ENCODE results near the gene PLGLB2.
"Not testable (repeated sequence)": the region's sequence is repeated elsewhere in the genome, so short reads cannot be mapped to it uniquely, and the experiment has no call there.

PLGLB2 gene

DNA sequence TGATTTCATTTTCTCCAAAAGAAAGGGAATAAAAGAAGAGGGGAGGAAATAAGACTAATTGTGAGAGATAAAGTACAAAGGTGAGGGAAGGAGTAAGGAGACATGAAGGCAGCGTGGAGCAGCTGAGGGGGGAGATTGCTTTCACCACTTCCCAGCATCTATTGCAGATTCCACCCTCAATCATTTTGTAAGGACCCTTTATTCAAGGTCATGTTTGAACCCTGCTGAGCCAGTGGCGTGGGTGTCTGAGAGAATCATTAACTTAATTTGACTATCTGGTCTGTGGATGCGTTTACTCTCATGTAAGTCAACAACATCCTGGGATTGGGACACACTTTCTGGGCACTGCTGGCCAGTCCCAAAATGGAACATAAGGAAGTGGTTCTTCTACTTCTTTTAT, at the start of gene PLGLB2:
TSS of gene PLGLB2 (plus strand) at position 297 of the 400 bp plus-strand sequence. CDS start at position 364, 67 bp downstream.
- H3K27me3 Mint-ChIP-seq; H3K4me1 Mint-ChIP-seq (ENCODE audit: low read depth); H3K4me3 Mint-ChIP-seq; H3K36me3 Mint-ChIP-seq (ENCODE audit: low read depth); H3K27ac Mint-ChIP-seq; H3K9me3 Mint-ChIP-seq: not testable (repeated sequence)

DNA sequence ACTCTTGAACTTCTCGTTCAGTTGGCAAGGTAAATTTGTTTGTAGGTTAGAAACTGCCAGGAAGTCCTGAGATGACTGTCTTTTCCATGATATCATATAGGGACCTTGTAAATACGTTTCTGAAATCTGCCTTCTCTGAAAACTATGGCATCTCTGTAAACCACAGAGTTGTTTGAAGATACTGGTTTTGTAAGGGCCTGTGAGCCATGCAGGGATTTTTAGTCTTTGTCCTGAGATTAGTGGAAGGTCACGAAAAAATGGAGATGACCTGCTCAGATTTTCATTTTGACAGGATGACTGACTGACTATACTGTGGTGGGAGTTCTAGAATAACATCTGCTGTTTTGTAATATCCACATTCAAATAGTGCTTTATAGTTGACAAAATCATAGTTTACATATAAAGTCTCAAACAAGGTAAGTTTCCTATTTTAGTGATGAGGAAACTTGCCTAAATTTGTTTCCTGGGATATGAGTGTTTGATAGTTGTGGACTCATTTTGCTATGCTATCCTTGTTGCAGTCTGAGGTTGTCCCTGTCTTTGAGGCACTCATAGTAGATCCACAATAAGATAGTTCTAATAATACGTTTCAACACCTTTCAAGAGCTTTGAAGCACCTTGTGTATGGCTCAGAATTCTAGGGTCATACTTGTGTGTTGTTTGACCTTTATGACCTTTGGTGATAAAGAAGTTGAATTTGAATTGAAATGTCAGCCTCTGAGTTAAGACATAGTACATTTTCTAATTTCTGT, 43.1 kb upstream of the PLGLB2 start:
- H3K36me3 Mint-ChIP-seq (ENCODE audit: low read depth); H3K27me3 Mint-ChIP-seq; H3K4me1 Mint-ChIP-seq (ENCODE audit: low read depth); H3K9me3 Mint-ChIP-seq: not testable (repeated sequence)
- H3K27ac Mint-ChIP-seq, result peak overlapping the region; percentile 87
- H3K4me3 Mint-ChIP-seq, result peak overlapping the region; percentile 46

DNA sequence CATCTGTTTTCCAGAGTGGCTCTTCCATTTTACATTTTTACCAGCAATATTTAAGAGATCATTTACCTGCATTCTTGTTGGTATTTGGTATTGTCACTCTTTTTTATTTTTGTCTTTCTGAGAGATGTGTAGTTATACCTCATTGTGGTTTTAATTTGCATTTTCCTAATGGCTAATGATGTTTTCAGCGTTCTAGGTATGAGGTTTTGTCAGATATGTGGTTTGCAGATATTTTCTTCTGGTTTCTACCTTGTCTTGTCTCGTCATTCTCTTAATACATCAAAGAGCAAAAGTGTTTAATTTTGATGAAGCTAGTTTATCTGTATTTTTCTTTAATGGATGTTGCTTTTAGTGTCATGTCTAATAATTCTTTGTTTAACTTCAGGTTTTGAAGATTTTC, 39.5 kb upstream of the PLGLB2 start:
- H3K36me3 Mint-ChIP-seq (ENCODE audit: low read depth); H3K4me3 Mint-ChIP-seq; H3K27me3 Mint-ChIP-seq; H3K9me3 Mint-ChIP-seq; H3K27ac Mint-ChIP-seq; H3K4me1 Mint-ChIP-seq (ENCODE audit: low read depth): not testable (repeated sequence)

DNA sequence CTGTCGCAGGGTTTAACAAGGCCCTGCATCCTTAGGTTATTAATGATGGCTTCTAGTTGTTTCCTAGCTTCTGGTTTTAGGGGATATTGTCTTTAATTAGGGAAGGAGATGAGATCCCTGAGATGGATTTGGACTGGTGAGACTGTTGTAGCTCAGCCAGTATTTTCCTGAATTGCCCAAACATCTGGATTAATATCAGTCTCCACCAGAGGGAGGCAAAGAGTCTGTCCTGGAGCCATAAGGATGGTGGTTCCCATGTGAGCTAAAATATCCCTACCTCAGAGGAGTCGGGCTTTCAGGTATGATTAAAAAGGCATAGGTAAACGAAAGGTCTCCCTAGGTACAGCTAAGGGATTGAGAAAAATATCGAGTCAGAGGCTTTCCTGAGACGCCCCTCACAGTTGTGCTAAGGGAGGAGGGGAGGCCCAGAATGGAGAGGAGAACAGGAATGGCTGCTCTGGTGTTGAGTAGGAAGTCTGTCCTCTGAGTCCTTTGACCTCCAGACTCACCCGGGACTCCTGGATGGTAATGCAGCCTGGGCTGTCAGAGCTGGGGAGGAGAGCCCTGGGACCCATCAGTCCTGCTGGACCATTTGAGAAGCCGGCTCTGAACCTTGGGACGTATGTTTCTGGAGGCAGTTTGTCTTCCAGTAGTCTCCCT, 19.8 kb upstream of the PLGLB2 start:
- H3K9me3 Mint-ChIP-seq; H3K4me3 Mint-ChIP-seq; H3K4me1 Mint-ChIP-seq (ENCODE audit: low read depth); H3K27me3 Mint-ChIP-seq; H3K36me3 Mint-ChIP-seq (ENCODE audit: low read depth); H3K27ac Mint-ChIP-seq: not testable (repeated sequence)

DNA sequence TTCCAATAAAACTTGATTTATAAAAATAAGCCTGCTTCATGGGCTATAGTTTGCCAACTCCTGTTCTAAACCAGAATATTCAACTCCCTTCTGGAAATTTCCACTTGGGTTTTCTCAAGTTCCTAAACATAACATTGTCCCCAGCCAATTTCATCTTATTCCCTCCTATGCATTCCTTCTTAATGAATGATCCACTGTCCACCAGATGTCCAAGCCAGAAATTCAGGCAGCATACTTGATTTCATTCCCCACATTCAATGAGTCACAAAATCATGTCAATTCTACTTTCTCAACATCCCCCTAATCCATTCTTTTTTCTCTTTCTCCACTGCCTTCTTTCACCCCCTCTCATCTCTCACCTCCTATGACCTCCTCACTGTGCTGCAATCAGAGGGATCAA, 7.0 kb upstream of the PLGLB2 start:
- H3K4me3 Mint-ChIP-seq; H3K27ac Mint-ChIP-seq; H3K9me3 Mint-ChIP-seq; H3K27me3 Mint-ChIP-seq; H3K36me3 Mint-ChIP-seq (ENCODE audit: low read depth); H3K4me1 Mint-ChIP-seq (ENCODE audit: low read depth): not testable (repeated sequence)

DNA sequence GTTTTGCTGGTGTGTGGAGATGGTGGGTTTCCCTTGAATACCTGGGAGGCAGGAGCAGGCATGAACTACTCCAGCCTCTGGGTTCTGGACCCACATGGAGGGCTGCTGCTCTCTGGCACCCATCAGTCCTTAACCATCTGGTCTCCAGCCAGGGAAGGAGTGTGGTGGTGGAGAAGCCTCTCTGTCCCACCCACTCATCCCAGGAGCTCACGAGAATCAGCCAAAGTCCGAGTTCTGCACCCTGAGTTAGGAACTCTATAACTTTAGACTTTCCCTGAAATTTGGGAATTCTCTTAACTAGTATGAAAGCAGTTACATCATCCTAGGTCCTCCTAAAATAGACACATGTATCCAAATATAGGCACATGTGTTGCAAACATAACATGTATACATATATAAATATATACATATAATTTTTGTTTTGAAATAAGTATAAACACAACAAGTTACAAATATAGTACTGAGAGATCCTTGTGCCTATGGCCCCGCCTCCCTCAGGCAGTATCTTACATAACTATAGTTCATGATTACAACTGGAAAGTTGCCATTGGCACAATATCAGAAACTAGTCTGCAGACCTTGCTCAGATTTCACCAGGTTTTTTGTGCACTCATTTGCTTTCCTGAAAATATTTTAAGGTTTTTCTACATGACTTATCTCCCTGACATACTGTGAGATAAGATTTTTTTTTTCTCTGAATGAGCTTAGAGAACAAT, 5.3 kb upstream of the PLGLB2 start:
- not testable (repeated sequence) for H3K4me1 Mint-ChIP-seq (ENCODE audit: low read depth); H3K27me3 Mint-ChIP-seq; H3K36me3 Mint-ChIP-seq (ENCODE audit: low read depth); H3K4me3 Mint-ChIP-seq; H3K27ac Mint-ChIP-seq; H3K9me3 Mint-ChIP-seq

DNA sequence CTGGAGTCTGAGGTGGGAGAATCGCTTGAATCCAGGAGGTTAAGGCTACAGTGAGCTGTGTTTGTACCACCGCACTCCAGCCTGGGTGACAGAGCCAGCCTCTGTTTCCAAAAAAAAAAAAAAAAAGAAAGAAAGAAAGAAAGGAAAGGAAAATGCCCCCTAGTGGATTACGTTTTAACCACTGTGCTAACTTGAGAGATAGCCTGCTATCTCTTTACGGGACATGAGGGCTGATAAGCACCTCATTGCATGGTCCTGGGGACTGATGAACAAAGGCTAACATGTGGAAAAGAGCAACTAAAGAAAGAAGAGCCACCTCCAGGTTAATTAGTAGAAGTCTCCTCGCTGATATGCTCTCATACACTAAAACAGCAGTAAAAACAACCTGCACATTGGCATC, 4.2 kb upstream of the PLGLB2 start:
- not testable (repeated sequence) for H3K4me3 Mint-ChIP-seq; H3K27me3 Mint-ChIP-seq; H3K27ac Mint-ChIP-seq; H3K9me3 Mint-ChIP-seq; H3K4me1 Mint-ChIP-seq (ENCODE audit: low read depth); H3K36me3 Mint-ChIP-seq (ENCODE audit: low read depth)

DNA sequence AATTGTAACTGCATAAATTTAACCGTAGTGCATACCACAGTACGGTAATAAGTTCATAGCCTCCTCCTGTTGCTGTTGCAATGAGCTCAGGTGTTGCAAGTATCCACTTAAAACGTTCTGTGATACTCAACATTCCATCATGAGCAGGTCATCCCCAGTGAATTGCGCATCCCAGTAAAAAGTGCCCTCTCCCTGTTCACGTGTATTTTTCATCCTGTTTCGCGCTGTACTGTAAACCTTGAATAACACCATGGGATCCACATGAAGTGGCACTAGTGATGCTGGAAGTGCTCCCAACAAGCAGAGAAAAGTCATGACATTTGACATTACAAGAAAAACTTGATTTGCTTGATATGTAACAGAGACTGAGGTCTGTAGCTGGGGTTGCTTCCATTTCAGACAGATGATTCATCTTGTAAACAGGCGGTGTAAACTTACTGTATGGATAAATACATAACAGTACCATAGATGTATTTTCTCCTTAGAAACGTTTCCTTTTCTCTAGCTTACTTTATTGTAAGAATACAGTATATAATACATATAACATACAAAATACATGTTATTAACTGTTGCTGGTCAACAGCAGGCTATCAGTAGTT, 2.4 kb upstream of the PLGLB2 start:
- not testable (repeated sequence) for H3K27ac Mint-ChIP-seq; H3K36me3 Mint-ChIP-seq (ENCODE audit: low read depth); H3K4me3 Mint-ChIP-seq; H3K27me3 Mint-ChIP-seq; H3K9me3 Mint-ChIP-seq; H3K4me1 Mint-ChIP-seq (ENCODE audit: low read depth)

DNA sequence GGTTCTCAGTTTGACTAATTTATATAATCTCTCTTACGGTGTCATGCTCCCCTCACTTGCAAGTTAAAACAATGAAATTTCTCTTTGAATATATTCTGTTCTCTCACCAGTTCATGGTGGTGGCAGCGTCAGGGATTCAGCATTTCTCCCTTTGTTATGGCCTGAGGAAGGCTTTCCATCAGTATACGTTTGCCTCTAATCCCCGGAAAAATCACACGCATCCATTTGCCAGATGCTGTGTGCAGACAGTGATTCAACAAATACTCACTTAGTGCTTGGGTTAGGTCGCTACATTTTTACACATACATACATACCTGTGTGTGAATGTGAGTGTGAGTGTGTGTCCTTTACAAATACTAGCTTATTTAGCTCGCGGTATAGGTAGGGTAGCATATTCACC, 637 bp downstream of the PLGLB2 start:
- H3K36me3 Mint-ChIP-seq (ENCODE audit: low read depth); H3K9me3 Mint-ChIP-seq; H3K27ac Mint-ChIP-seq; H3K4me3 Mint-ChIP-seq; H3K27me3 Mint-ChIP-seq; H3K4me1 Mint-ChIP-seq (ENCODE audit: low read depth): not testable (repeated sequence)

DNA sequence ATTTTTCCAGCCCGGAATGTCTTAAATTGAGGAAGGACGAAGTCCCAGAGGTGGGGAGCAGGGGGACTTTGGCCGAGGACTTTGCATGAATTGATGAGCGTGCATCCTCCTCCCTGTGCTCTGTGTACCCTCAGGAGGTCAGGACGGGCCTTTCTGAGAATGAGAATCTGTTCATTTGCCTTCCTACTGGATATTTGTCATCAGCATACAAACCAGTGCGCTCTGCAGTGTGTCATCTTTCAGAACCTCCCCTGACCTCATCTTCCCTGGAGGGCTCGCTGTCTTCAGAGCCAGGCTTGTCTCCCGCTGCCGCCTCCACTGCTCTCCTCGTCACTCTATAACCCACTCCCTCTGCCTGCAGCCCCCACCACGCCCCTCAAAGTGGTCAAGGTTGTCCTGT, 2.7 kb downstream of the PLGLB2 start:
- H3K36me3 Mint-ChIP-seq (ENCODE audit: low read depth); H3K4me1 Mint-ChIP-seq (ENCODE audit: low read depth); H3K4me3 Mint-ChIP-seq; H3K27me3 Mint-ChIP-seq; H3K9me3 Mint-ChIP-seq; H3K27ac Mint-ChIP-seq: not testable (repeated sequence)

DNA sequence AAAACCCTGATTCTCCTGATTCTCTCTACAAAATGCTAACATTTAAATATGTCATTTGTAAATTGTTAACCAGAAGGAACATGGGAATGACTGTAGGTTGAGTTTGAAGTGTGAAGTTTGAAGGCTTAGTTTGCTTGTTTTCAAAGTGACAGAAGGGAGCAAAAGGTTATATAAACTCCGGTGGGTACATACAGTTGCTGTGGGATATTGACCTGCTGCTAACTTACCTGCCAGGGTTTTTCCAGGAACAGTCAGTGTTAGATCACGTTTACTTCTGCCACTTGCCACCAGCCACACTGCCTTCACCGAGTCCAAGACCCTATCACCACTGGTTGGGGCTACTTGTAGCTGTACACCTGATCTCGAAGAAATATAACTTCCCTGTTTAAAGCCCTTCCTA, 6.9 kb downstream of the PLGLB2 start:
- not testable (repeated sequence) for H3K36me3 Mint-ChIP-seq (ENCODE audit: low read depth); H3K9me3 Mint-ChIP-seq; H3K4me3 Mint-ChIP-seq; H3K27ac Mint-ChIP-seq; H3K4me1 Mint-ChIP-seq (ENCODE audit: low read depth); H3K27me3 Mint-ChIP-seq

All from stimulated activated naive CD8-positive, alpha-beta T cell treated with anti-CD3 and anti-CD28 coated beads, Interleukin-15, Interleukin-2, amounts not matched to agents 100 ng/mL and 50 ng/mL, for 24 hours (primary cell).